ENCODE results near the gene SLC39A1. TPM values are rescaled to one million over a fixed set of nuclear protein-coding genes. Genes with fewer than 3 reads are reported as not detected.

Gene SLC39A1
- total and polyA plus RNA-seq, 9 of the 15 experiments (the other 6 are each of a cell fraction or from before 2014, with no cell fraction given), result 9.9 to 81.1 (median 62.7) TPM

DNA sequence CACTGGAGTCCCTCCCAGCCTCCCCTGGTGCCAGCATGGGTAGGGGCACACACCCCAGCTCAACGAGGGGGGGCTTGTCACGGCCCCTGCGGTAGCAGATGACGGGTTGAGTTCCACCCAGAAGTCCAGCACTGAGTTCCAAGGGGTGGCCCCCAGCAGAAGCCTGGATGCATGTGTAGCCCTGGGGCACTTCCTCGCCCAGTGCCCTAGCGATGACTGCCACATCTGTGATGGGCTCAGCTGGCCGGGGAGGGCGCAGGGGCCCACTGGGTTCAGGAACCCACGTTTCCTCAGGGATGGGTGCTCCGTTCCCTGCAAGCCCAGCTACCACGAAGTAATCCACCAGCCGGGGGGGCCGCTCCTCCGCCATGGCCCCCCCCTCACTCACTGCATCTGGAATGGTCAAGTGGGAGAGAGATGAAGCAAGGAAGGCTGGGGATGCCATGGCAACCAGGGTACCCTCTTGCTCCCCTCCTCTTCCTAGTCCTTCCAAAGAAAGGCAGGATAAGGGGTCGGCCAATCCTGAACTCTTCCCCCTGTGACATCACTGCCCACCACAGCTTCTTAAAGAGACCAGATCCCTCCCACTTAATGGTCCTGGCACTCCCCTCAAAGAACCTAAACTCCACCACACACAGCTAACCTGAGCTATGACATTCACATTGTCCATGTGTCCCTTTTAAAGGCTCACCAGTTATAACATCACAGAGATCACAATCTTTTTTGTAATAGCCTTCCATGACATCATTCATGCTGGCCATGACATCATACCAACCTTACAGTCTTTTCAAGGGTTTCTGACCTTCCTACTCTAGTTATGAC is 19.1 kb downstream of the SLC39A1 start (continued):
- TF ChIP-seq FOXA3 (CRISPR knock-in tag; conservative IDR thresholded peaks at IDR 0.05 in 1 of 2, IDR thresholded peaks at IDR 0.05 in 1 of 2) (no peak), ZNF695 (CRISPR knock-in tag; IDR thresholded peaks at IDR 0.05) (no peak), NEUROD1 (IDR thresholded peaks at IDR 0.05; ENCODE audit: borderline replicate concordance, low read depth, low read length, partially characterized antibody) (no peak), TEAD1 (CRISPR knock-in tag; IDR thresholded peaks at IDR 0.05) (0 out of 4 replicates have a peak, but pooled peaks of 1 of the 2 experiments have one; percentile 14), GATAD2A (IDR thresholded peaks at IDR 0.05) (no peak), ATF1 (CRISPR knock-in tag; IDR thresholded peaks at IDR 0.05) (no peak), ATF1 (tag; IDR thresholded peaks at IDR 0.05) (peak; percentile 96), KLF6 (CRISPR knock-in tag; IDR thresholded peaks at IDR 0.05; ENCODE audit: borderline replicate concordance) (no peak), YY1 (IDR thresholded peaks at IDR 0.05; ENCODE audit: borderline replicate concordance in 1 of 3, control insufficient read depth in 1 of 3, extremely low read depth in 1 of 3, insufficient read depth in 3 of 3, insufficient read length in 1 of 3, insufficient replicate concordance in 2 of 3, low read depth in 1 of 3, low read length in 2 of 3) (no peak), HEY1 (CRISPR knock-in tag; IDR thresholded peaks at IDR 0.05; ENCODE audit: borderline replicate concordance) (no peak), NFATC3 (IDR thresholded peaks at IDR 0.05) (no peak), ZNF184 (CRISPR knock-in tag; IDR thresholded peaks at IDR 0.05) (no peak), PURB (CRISPR knock-in tag; IDR thresholded peaks at IDR 0.05; ENCODE audit: low read depth) (no peak), NRF1 (conservative IDR thresholded peaks at IDR 0.05 in 1 of 2, IDR thresholded peaks at IDR 0.05 in 1 of 2) (no peak), XRCC4 (IDR thresholded peaks at IDR 0.05; ENCODE audit: extremely low read depth, insufficient read depth, insufficient read length) (no peak), FOXJ2 (tag; IDR thresholded peaks at IDR 0.05) (no peak), MXI1 (IDR thresholded peaks at IDR 0.05; ENCODE audit: low read depth, low read length) (no peak), FOSL1 (tag; conservative IDR thresholded peaks at IDR 0.05) (no peak), POLR3A (IDR thresholded peaks at IDR 0.05; ENCODE audit: borderline replicate concordance, extremely low read depth, insufficient read depth, insufficient read length) (no peak)
- TF ChIP-seq, protein P1, sequence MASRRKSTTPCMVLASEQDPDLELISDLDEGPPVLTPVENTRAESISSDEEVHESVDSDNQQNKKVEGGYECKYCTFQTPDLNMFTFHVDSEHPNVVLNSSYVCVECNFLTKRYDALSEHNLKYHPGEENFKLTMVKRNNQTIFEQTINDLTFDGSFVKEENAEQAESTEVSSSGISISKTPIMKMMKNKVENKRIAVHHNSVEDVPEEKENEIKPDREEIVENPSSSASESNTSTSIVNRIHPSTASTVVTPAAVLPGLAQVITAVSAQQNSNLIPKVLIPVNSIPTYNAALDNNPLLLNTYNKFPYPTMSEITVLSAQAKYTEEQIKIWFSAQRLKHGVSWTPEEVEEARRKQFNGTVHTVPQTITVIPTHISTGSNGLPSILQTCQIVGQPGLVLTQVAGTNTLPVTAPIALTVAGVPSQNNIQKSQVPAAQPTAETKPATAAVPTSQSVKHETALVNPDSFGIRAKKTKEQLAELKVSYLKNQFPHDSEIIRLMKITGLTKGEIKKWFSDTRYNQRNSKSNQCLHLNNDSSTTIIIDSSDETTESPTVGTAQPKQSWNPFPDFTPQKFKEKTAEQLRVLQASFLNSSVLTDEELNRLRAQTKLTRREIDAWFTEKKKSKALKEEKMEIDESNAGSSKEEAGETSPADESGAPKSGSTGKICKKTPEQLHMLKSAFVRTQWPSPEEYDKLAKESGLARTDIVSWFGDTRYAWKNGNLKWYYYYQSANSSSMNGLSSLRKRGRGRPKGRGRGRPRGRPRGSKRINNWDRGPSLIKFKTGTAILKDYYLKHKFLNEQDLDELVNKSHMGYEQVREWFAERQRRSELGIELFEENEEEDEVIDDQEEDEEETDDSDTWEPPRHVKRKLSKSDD (conservative IDR thresholded peaks at IDR 0.05; ENCODE audit: low read length), result no peak
- TF ChIP-seq, protein P2, sequence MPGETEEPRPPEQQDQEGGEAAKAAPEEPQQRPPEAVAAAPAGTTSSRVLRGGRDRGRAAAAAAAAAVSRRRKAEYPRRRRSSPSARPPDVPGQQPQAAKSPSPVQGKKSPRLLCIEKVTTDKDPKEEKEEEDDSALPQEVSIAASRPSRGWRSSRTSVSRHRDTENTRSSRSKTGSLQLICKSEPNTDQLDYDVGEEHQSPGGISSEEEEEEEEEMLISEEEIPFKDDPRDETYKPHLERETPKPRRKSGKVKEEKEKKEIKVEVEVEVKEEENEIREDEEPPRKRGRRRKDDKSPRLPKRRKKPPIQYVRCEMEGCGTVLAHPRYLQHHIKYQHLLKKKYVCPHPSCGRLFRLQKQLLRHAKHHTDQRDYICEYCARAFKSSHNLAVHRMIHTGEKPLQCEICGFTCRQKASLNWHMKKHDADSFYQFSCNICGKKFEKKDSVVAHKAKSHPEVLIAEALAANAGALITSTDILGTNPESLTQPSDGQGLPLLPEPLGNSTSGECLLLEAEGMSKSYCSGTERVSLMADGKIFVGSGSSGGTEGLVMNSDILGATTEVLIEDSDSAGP (CRISPR knock-in tag; IDR thresholded peaks at IDR 0.05), result 0 out of 2 replicates have a peak, but pooled peaks have one; percentile 13
- TF ChIP-seq, protein P3, sequence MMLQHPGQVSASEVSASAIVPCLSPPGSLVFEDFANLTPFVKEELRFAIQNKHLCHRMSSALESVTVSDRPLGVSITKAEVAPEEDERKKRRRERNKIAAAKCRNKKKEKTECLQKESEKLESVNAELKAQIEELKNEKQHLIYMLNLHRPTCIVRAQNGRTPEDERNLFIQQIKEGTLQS (IDR thresholded peaks at IDR 0.05), result peak; percentile 89
- TF ChIP-seq, protein P3 (CRISPR knock-in tag; conservative IDR thresholded peaks at IDR 0.05), result no peak
